HG03060 (cell line): ENCODE results near the gene FBXO45.
"Not testable (repeated sequence)": the region's sequence is repeated elsewhere in the genome, so short reads cannot be mapped to it uniquely, and the experiment has no call there.

Experiments
- ATAC-seq: cut with Tn5 transposase; IDR thresholded peaks from one replicate; pipeline ENCODE4 v1.9.1; 2021; ENCODE audit warnings: low read depth, moderate number of reproducible peaks; ENCODE audit not compliant: unreplicated experiment

FBXO45 gene

DNA sequence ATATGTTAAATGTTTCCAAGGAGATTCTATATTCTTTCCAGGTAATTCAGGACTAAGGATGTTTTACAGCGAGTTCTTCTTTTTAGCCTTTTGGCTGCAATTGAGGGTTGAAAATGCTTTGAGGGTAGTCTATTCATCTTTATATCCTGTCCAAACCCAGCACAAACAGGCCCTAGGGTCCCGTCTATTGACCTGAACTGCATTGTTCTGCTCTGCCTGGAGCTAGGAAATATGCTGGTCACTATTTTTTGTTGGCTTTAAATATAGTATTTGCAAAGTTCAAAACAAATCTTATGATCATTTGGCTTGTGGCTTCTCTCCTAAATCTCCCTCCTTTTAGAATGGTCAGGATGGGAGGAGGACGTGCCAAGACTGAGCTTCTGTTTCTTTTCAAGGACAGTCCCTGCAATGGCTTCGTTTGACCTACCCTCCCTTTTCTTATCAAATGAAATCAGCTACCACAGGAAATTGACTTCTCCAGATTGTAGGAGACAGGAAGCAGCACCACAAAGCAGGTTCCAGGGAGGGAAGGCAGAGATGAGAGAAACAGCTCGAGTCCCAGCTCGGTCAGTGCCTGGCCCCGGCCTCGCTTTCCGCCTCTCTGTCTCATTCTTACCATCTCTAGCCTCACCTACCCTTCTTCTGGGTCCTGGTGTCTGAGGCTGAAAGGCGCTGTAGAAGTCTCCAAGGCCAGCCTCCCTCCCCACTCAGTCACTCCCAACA lies 43.5 kb downstream of the FBXO45 start:
- ATAC-seq = no peak

DNA sequence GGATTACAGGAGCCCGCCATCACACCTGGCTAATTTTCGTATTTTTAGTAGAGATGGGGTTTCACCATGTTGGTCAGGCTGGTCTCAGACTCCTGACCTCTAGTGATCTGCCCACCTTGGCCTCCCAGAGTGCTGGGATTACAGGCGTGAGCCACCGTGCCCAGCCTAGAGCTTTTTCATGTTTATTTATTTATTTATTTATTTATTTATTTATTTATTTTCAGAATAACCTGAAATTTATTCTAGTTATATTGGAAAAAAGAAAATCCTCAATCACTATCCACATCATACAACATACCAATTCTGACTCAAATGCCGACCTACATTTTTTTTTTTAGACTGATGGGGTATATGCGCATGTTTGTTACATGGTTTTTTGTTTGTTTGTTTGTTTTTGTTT lies 46.8 kb downstream of the FBXO45 start:
- not testable (repeated sequence) for ATAC-seq

DNA sequence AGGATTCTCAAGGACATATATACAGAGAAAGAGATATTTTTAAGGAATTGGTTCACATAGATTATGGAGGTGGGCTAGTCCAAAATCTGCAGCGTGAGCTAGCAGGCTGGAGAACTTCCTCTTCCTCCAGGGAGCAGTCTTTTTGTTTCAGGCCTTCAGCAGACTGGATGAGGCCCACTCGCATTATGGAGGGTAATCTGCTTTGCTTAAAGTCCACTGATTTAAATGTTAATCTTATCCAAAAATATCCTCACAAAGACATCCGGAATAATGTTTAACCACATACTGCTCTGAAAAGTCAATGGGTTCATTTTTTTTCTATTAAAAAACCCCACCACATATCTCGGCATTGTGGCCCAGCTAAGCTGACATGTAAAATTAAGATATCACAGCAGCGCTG lies 48.8 kb downstream of the FBXO45 start:
- no peak for ATAC-seq

DNA sequence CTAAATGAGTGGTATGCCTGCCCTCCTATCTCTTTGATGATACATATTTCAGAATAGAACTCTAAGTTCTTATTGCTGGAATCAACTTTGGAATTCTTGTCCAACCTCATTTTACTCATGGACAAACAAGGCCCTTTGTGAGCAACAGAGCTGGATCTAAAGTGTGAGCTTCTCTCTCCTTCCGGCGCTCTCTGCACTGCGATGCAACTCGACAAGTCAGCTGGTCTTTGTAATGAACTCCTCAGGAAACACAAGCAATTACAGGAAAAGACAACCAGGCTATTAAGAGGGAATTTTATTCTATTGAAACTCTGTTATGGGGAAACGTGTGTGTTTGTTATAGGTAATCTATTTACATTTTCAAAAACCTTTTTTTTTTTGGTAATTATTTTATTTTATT lies 50.8 kb downstream of the FBXO45 start:
- ATAC-seq = no peak

DNA sequence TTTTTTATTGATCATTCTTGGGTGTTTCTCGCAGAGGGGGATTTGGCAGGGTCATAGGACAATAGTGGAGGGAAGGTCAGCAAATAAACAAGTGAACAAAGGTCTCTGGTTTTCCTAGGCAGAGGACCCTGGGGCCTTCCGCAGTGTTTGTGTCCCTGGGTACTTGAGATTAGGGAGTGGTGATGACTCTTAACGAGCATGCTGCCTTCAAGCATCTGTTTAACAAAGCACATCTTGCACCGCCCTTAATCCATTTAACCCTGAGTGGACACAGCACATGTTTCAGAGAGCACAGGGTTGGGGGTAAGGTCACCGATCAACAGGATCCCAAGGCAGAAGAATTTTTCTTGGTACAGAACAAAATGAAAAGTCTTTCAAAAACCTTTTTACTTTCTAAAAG lies 51.2 kb downstream of the FBXO45 start:
- not testable (repeated sequence) for ATAC-seq

DNA sequence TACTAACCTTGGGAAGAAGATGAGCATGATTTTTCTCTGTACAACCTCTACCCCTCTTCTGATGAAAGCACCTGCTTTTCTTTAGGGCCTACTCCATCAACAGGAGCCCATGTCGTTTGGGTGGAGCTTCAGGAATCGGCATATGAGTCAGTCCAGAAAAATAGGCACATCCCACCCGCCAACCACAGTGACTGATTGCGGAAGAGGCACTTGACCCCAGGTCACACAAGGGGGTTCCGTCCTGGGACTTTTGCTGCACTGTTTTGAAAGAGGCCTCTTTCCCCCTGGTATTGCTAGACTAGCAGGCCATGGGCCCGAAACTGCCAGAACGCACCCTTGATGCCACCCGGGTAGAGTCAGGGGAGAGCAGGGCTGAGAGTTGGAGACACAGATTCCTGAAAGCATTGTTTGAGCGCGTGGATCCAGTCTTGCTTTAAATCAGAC lies 51.7 kb downstream of the FBXO45 start:
- no peak for ATAC-seq

DNA sequence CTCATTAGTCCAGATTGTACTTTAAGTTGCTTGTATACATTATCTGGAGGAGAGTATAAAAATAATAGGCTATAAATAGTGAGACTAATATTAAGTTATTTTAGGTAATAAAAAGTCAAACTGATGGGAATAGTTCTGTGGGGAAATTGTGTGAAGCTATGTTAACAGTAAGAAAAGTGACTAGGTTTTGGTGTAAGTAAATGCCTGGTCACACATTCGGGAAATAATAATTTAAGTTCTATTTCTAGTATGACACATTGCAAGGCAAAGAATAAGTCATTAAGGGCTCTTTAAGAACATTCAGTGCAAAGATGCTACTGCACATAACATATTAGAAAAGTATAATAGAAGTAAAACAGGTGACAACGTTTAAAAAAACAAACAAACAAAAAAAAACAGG lies 52.2 kb downstream of the FBXO45 start:
- no peak for ATAC-seq

DNA sequence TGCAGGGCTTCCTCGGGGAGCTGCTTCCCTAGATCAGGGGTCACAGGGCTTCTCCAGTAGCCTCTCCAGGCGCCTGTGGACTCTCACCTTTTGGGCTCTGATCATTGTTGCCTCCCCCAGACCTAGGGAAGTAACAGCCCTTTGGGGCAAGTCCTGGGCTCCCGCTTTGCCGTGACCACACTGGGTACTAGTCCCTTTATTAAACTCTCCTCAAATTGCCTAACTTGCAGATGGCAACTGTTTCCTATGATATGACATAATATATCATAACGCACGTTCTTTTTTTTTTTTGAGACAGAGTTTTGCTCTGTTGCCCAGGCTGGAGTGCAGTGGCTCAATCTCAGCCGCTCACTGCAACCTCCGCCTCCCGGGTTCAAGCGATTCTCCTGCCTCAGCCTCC lies 53.2 kb downstream of the FBXO45 start:
- ATAC-seq = no peak

DNA sequence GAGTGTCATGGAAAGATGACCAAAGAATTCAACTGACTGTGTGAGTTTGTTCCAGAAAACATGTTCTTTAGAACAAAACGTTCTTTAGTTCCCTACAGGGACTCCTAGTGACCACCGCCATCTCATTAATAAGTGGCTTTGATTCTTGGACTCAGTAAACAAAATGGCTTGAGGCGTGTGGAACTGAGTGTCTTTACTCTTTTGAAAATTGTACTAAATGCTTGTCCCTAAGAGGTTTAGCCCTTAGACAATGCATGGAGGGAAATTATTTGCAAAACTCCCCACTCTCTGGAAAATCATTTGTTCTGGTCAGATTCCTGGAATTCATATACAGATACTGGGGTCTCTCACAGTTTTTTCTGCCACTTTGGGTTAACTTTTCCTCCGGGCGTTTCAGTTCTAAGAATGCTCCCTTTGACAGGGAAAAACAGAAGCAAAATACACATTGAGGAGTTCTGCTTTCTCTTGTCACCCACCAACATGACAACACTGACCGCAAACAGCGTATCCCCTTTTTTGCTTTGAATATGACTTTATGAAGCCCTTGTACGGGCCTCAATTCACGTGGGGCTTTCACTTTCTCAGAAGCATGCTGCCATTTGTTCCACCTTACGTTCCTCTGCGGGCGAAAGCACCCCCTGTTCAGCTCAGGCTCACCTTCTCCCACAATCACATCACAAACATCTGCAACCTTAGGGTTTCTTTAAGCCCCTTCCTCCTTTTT lies 55.8 kb downstream of the FBXO45 start:
- no peak for ATAC-seq

DNA sequence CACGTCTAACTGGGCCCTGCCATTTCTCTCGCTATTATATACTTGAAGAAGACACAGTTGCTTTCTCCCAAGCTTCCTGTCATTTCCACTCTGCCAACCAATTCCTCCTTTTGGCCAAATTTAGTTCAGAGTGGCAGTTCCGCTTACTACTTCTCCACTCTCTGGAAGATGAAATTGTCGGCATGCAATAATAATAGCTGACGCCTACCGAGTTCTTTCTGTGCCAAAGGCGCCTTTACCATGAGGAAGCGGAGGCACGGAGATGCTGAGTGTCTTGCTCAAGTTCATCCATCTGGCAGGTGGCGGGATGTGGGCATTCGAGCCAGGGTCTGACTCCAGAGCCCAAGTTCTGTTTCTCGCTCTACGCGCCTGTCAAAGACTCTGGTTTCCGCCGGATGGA lies 56.4 kb downstream of the FBXO45 start:
- ATAC-seq = no peak

DNA sequence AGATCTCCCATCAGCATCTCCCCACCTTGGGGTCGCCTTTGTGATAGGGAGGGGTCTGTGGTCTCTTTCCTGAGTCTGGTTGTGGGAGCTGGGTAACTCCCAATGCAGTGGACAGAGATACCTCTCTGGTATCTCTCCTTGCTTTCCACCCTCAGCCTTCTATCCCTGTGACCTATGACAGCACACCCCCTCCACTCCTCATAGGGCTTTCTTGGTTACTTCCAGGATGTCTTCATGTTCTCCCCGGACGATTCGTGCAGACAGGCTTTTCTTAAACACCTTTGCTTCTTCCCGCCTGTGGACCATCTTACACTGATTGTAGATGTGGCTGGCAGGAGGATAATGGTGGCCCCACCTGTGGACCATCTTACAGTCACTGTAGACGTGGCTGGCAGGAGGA lies 56.9 kb downstream of the FBXO45 start:
- ATAC-seq = no peak

DNA sequence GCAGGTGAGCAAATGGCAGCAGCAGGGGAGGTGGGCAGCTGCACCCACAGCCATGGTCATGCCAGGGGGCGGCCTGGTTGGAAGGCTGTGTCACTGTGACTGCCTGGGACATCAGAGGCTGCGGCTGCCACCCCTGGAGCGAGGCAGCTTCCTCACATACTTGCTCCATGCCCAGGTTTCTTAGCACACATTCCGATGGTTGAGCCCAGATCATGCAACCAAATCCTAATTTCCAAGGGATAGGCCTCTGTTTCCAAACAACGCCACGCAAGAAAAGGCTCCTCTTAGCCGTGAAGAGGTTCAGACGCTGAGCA lies 59.4 kb downstream of the FBXO45 start:
- no peak for ATAC-seq

DNA sequence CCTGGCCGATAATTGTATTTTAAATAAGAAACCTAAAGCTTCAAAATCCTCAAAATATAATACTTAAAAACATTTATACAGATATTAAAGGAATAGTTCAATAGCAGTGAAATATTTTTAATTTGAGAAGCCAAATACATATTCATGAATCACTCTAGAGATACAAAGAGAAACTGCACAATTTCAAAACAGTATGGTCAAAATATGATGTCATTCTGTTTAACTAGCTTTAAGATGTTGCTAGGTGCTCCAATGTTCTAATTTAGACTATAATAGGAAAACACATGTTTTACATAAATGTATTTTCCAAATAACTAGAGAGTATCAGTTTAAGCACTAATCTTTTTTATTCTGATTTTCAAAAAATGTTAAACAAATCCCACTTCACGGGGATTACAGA lies 60.8 kb downstream of the FBXO45 start:
- ATAC-seq = no peak

DNA sequence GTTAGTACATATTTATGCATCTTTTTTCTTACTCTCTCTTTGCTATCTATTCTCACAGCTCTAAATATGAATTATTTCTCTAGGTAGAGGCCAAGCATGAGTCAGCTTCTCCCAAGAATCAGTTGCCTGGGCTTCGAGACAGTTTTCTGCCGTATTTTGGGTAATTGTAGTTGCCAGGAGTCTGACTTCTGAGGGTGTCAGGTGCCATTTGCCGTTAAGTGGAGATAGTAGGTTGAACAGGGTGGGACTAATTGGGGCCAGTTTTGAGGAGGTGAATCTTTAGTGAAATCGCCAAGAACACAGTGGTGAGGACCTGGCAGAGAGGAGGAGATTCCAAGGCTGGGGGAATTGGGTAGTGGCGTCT lies 63.2 kb downstream of the FBXO45 start:
- ATAC-seq = no peak

DNA sequence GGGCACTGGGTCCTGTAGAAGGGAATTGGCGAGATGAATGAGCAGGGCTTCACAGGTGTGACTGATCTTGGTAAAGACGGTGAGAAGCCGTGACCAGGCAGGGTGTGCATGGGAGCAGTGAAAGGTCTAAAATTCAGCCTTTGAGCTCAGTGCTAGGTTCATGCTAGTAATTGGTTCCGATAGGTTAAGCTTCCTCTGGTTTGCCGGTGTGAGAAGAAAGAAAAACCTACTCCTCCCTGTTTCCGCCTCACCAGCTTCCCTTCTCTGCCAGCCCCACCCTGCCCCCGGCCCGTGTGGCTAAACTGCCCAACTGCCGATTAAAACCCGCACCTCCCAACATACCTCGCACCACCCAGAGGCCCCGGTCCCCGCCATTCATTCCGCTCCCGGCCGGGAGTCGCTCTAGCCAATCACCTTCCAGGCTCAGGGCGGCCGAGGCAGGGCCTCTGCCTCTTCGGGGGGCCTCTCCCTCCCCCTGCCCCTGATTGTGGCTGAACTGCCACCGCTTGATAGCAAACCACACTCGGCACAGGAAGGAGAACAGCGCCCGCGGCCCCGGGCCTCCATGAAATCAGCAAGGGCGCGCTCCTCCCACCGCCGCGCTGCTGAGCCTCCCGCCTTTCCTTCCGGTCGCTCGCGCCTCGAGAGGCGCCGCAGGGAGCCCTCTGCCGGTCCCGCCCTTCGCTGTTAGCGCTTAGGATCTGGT lies 63.7 kb downstream of the FBXO45 start:
- peak; percentile 37 for ATAC-seq

DNA sequence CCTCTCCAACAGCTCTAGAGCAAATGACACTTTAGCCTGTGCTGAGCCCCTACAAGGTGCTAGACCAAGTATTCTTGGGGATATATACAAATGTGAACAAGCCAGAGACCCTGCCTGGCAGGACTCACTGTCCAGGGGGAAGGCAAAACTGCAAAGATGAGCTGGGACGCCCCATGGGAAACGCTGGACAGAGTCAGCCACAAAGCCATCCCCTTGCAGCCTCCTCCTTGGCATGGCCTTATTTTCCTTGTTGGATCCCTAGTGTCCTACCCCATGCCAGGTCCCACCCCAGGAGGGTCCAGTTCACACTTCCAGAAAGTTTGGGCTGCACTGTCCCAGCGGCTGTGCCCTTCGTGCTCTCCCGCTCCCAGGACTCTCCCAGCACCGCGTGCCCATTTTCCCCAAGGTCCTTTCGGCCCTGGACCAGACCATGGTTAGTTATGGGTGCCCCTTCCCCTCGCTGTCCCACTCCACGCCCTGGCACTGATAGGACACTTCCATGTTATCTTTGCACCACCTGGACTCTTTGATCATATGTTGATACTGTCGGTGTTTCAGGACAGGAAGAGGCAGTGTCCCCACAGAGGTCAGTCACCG lies 65.2 kb downstream of the FBXO45 start:
- no peak for ATAC-seq

DNA sequence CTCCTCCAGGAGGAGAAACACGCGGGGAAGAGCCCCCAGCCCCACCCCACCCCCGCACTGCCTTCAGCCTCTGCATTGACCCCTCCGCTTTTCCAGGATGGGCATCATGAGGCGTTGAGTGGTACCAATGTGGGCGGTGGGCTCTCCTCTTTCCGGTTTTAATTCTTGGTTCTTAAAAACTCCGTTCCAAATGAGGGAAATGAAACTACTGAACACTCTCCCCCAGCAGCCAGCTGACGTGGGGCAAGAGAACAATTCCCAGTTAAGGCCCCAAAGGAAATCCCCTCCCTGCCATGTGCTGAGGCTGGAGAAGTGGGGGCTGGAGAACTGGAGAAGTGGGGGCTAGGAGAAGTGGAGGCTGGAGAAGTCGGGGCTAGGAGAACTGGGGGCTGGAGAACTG lies 65.8 kb downstream of the FBXO45 start:
- no peak for ATAC-seq

DNA sequence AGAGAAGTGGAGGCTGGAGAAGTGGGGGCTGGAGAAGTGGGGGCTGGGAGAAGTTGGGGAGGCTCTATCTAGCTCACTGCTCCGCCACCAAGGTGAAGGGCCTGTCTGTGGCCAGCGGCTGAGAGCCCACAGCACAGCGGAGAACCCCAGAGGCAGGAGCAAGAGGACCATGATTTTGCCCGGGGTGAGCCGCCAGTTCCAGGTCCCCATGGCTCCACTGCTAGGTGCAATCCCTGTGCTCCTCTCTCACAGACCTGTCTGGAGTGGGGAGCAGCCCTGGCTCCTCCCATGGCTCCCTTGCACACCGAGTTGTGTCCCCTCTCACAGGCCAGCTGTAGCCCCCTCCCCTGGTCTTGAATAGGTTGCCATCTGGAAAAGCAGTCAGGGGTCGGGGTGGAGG lies 66.4 kb downstream of the FBXO45 start:
- ATAC-seq = no peak

DNA sequence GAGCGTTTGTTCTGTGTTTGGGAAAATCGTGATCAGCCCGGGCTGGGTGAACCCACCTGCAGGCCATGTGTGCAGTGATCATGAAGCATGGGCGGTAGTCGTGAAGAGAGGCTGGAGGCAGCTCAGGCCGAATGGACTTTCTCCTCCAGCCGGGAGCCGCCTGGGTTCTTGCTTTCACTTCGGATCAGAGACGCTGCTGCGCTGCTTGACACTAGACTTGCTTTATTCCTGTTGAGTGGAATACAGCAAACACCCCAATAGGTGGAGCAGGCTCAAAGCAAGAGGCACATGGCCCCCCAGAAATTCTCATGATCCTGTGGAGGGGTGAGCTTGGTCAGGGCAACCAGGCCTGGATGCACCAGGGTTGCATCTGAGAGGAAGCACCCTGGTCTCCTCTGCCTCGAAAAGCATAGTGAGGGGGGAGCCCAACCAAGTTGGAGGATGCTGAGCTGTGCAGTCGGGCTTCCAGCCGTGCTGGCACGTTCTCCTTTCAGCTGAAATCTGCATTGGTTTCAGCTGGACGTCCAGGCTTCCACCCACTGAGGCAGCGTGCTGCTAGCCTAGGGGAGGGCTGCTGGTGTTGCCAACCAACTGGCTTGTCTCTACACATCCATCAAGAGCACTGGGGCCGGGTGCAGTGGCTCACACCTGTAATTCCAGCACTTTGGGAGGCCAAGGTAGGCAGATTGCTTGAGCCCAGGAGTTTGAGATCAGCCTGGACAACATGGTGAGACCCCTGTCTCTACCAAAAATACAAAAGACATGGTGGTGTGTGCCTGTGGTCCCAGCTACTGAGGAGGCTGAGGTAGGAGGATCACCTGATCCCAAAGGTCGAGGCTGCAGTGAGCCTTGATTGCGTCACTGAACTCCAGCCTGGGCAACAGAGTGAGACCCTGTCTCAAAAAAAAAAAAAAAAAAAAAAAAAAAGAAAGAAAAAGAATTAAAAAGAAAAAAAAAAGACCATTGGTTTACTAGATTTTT lies 68.2 kb downstream of the FBXO45 start:
- no peak for ATAC-seq

DNA sequence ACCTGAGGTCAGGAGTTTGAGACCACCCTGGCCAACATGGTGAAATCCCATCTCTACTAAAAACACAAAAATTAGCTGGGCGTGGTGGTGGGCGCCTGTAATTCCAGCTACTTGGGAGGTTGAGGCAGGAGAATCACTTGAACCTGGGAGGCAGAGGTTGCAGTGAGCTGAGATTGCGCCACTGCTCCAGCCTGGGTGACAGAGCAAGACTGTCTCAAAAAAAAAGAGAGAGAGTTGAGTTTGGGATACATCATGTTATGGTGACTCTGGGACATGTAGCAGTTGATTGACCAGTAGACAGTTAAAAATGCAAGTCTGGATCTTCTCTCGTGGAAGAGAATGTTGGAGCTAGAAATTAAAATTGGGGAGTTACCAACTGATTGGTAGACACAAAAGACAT lies 69.5 kb downstream of the FBXO45 start:
- ATAC-seq = not testable (repeated sequence)
